Astrocyte (in vitro differentiated cells and primary cell): ENCODE measurements around the gene ATXN10. TPM values are rescaled to one million over a fixed set of nuclear protein-coding genes. Genes with fewer than 3 reads are reported as not detected.

Experiments used
- DNase-seq: peaks from one replicate; pipeline ENCODE4 v3.0.0-alpha.2; 2010; ENCODE audit warnings: low read depth
- FAIRE-seq: peaks from 2 replicates; lab custom pipeline; 2011; peaks lifted over from hg19 to GRCh38; lab: Jason Lieb, UNC
- H2AFZ ChIP-seq: 2 replicates; pipeline ENCODE4 v1.6.0; 2012; ENCODE audit warnings: low read depth, low read length, inconsistent platforms
- H3K27ac ChIP-seq: 2 replicates; pipeline ENCODE4 v1.5.1; 2011; ENCODE audit warnings: low read depth, low read length, inconsistent platforms
- H3K27me3 ChIP-seq: 2 replicates; pipeline ENCODE4 v1.6.0; 2011; ENCODE audit warnings: low read length, inconsistent platforms; ENCODE audit not compliant: insufficient read depth
- H3K36me3 ChIP-seq: 2 replicates; pipeline ENCODE4 v1.5.1; 2011; ENCODE audit warnings: low read length, inconsistent platforms; ENCODE audit not compliant: insufficient read depth
- H3K4me1 ChIP-seq: 2 replicates; pipeline ENCODE4 v1.5.1; 2011; ENCODE audit warnings: low read length, inconsistent platforms; ENCODE audit not compliant: insufficient read depth
- H3K4me2 ChIP-seq: 2 replicates; pipeline ENCODE4 v1.6.0; 2012; ENCODE audit warnings: low read length, inconsistent platforms
- H3K4me3 ChIP-seq: 2 replicates; pipeline ENCODE4 v1.5.1; 2011; ENCODE audit warnings: low read depth, mild to moderate bottlenecking, low read length, inconsistent platforms; ENCODE audit not compliant: insufficient read depth
- H3K79me2 ChIP-seq: 2 replicates; pipeline ENCODE4 v1.6.0; 2012; ENCODE audit warnings: mild to moderate bottlenecking, low read length, inconsistent platforms; ENCODE audit not compliant: insufficient read depth
- H3K9ac ChIP-seq: 2 replicates; pipeline ENCODE4 v1.6.0; 2012; ENCODE audit warnings: mild to moderate bottlenecking, low read length, inconsistent platforms
- H3K9me3 ChIP-seq: 2 replicates; pipeline ENCODE4 v1.5.1; 2012; ENCODE audit warnings: low read depth, mild to moderate bottlenecking, low read length, inconsistent platforms; ENCODE audit not compliant: insufficient read depth
- H4K20me1 ChIP-seq: 2 replicates; pipeline ENCODE4 v1.6.0; 2012; ENCODE audit warnings: low read length, inconsistent platforms; ENCODE audit not compliant: insufficient read depth
- H3K27ac Mint-ChIP-seq: one replicate; pipeline ENCODE4 v1.8.0; 2021; ENCODE audit warnings: mild to moderate bottlenecking, mixed read lengths; ENCODE audit not compliant: unreplicated experiment
- H3K27me3 Mint-ChIP-seq: one replicate; pipeline ENCODE4 v1.8.0; 2021; ENCODE audit warnings: low read depth, mixed read lengths; ENCODE audit not compliant: unreplicated experiment
- H3K36me3 Mint-ChIP-seq: one replicate; pipeline ENCODE4 v1.8.0; 2021; ENCODE audit warnings: low read depth, mixed read lengths; ENCODE audit not compliant: unreplicated experiment
- H3K4me1 Mint-ChIP-seq: one replicate; pipeline ENCODE4 v1.8.0; 2021; ENCODE audit warnings: low read depth, mixed read lengths; ENCODE audit not compliant: unreplicated experiment
- H3K4me3 Mint-ChIP-seq: one replicate; pipeline ENCODE4 v1.8.0; 2021; ENCODE audit warnings: mild to moderate bottlenecking, moderate library complexity, mixed read lengths; ENCODE audit not compliant: unreplicated experiment
- H3K9me3 Mint-ChIP-seq: one replicate; pipeline ENCODE4 v1.8.0; 2021; ENCODE audit warnings: mild to moderate bottlenecking, mixed read lengths; ENCODE audit not compliant: unreplicated experiment
- CTCF ChIP-seq: IDR thresholded peaks from 2 replicates; pipeline ENCODE4 v1.5.1; 2011; ENCODE audit warnings: low read depth, mild to moderate bottlenecking, inconsistent platforms, low read length, moderate library complexity; ENCODE audit not compliant: insufficient read depth
- EZH2 ChIP-seq: IDR thresholded peaks from 2 replicates; pipeline ENCODE4 v1.6.1; 2012; ENCODE audit warnings: mild to moderate bottlenecking, low read length, inconsistent platforms; ENCODE audit not compliant: insufficient read depth
- total RNA-seq: library from RNA; stranded (reverse); gene quantifications from 2 replicates; pipeline ENCODE4 v1.2.1, GENCODE V29; 2021

ATXN10 gene
- total RNA-seq, 1 donor from 2014 or later: 195 TPM

GRCh38 chr22:45744442-45744841 is 72.8 kb downstream of the ATXN10 start:
- no peaks in the 10 kb centered on the region for H3K27me3 Mint-ChIP-seq
- Histone ChIP-seq H3K4me2 (no peak overlapping the region), H3K27me3 (no peaks in the 10 kb centered on the region), H3K9ac (no peak overlapping the region), H3K4me3 (no peak overlapping the region), H3K9me3 (no peaks in the 10 kb centered on the region), H3K27ac (no peak overlapping the region), H4K20me1 (peaks cover 37% of the 10 kb centered on the region), H3K36me3 (peaks cover 32% of the 10 kb centered on the region), H3K79me2 (peaks cover 75% of the 10 kb centered on the region), H3K4me1 (peaks cover 15% of the 10 kb centered on the region), H2AFZ (no peak overlapping the region)
- DNase-seq: no peak
- no peak overlapping the region for H3K4me3 Mint-ChIP-seq
- TF ChIP-seq CTCF (no peak), EZH2 (no peak)
- H3K36me3 Mint-ChIP-seq: peaks cover 20% of the 10 kb centered on the region
- no peaks in the 10 kb centered on the region for H3K9me3 Mint-ChIP-seq
- peak overlapping the region; percentile 14 for H3K27ac Mint-ChIP-seq
- peaks cover 19% of the 10 kb centered on the region for H3K4me1 Mint-ChIP-seq
- no peak for FAIRE-seq

DNA sequence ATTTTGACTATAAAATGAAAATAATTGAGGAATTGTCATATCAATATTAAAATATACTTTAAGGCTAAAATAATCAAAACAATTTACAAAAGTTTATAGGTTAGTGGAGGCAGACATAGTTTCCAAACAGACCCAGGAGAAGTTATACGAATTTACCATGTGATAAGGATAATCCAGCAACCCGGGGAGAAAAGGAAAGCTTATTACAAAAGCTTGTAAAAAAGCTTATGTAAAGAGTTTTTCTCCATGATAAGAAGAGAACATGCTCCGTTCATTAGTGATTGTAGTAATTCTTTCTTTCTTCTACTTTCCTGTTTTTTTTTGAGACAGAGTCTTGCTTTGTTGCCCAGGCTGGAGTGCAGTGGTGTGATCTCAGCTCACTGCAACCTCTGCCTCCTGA is 79.0 kb downstream of the ATXN10 start:
- H3K27me3 Mint-ChIP-seq: no peaks in the 10 kb centered on the region
- TF ChIP-seq CTCF (no peak), EZH2 (no peak)
- H3K9me3 ChIP-seq: no peaks in the 10 kb centered on the region
- no peak overlapping the region for H2AFZ ChIP-seq
- H3K27me3 ChIP-seq: no peaks in the 10 kb centered on the region
- DNase-seq (no peak), FAIRE-seq (no peak)
- H3K27ac Mint-ChIP-seq: no peak overlapping the region
- H3K36me3 ChIP-seq: peaks cover 11% of the 10 kb centered on the region
- H3K9ac ChIP-seq: no peak overlapping the region
- no peak overlapping the region for H3K4me3 ChIP-seq
- H3K27ac ChIP-seq: no peak overlapping the region
- H3K4me1 ChIP-seq: no peaks in the 10 kb centered on the region
- H3K4me3 Mint-ChIP-seq: no peak overlapping the region
- H3K9me3 Mint-ChIP-seq: no peaks in the 10 kb centered on the region
- no peaks in the 10 kb centered on the region for H3K4me1 Mint-ChIP-seq
- H3K36me3 Mint-ChIP-seq: peaks cover 13% of the 10 kb centered on the region
- peaks cover 59% of the 10 kb centered on the region for H3K79me2 ChIP-seq
- no peak overlapping the region for H3K4me2 ChIP-seq
- peaks cover 50% of the 10 kb centered on the region for H4K20me1 ChIP-seq

DNA sequence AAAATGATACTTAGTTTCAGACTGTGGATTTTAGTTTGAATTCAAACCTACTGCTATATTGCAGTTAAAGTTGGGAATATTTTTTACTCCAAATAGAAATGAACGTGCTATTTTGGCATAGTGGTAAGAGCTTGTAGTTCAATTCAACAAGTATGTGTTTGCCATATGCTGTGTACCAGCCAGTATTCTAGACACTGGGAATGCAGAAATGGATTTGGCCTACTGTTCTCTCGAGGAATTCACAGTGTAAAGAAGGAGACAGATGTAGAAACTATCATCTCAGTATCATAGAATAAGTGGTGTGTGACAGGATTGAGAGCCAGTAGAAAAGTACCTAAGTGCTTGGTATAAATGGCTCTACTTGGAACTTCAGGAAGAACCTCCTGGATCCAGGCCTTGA is 80.4 kb downstream of the ATXN10 start:
- Mint-ChIP-seq H3K9me3 (no peaks in the 10 kb centered on the region), H3K27ac (no peak overlapping the region), H3K27me3 (no peaks in the 10 kb centered on the region), H3K4me3 (no peak overlapping the region), H3K4me1 (peaks cover 4% of the 10 kb centered on the region), H3K36me3 (peaks cover 13% of the 10 kb centered on the region)
- Histone ChIP-seq H3K4me1 (peaks cover 4% of the 10 kb centered on the region), H3K4me2 (no peak overlapping the region), H3K9ac (no peak overlapping the region), H4K20me1 (peaks cover 54% of the 10 kb centered on the region), H3K4me3 (no peak overlapping the region), H3K9me3 (no peaks in the 10 kb centered on the region), H2AFZ (no peak overlapping the region), H3K36me3 (peaks cover 13% of the 10 kb centered on the region), H3K79me2 (peaks cover 52% of the 10 kb centered on the region), H3K27ac (no peak overlapping the region), H3K27me3 (no peaks in the 10 kb centered on the region)
- FAIRE-seq (no peak), DNase-seq (no peak)
- no peak for TF ChIP-seq EZH2
- no peak for TF ChIP-seq CTCF
